NCI-H82 treated with DMSO at 0.1 percent for 48 hours (cell line): ENCODE measurements around the gene CYP27A1.

Source experiments
- DNase-seq: peaks from one replicate; lab custom pipeline; 2025; ENCODE audit not compliant: unreplicated experiment; lab: John Stamatoyannopoulos, UW

CYP27A1 gene

DNA sequence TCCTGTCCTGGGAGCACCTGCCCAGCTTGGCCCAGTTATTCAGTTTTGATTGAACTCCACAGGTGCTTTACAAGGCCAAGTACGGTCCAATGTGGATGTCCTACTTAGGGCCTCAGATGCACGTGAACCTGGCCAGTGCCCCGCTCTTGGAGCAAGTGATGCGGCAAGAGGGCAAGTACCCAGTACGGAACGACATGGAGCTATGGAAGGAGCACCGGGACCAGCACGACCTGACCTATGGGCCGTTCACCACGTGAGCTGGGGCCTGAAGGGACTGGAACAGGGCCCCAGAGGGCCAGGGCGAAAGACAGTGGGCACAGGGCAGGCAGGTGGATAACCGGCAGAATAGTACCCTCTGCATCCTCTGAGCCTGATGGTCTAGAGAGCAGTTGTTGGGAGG lies 27.6 kb downstream of the CYP27A1 start:
- DNase-seq, result no peak

DNA sequence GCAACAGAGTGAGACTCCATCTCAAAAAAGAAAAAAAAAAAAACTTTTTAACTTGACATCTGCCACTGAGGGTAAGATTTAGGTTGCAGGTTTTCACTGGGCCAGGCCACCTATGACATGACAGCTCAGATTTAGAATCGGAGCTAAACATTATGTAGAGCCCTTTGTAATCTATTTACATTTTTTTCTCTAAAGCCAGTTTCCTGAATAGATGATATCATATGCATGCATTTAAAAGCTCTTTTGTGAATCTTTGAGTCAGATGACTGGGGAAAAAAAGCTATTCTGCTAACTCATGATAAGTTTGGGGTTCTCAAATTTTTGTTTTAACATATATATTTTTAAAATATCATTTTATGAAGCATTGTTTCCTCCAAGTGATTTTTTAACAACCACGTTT lies 28.3 kb downstream of the CYP27A1 start:
- DNase-seq, result no peak

DNA sequence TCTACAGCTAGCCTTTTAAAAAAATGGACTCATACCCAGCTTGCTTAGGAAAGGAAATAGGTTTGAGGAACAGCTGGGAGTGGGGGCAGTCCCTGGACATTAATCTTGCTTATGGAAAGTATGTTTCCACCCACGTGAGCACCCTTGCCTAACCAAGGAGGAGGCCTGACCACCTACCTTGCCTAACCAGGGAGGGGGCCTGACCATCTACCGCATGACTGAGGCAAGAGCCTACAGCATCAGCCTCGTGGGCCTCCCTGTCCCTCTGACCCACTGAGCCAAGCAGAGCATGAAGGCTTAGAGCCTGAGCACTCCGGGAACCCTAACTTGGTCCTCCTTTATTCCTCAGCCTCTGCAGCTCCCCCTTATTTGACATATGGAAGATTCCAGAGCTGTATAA lies 29.4 kb downstream of the CYP27A1 start:
- no peak for DNase-seq

DNA sequence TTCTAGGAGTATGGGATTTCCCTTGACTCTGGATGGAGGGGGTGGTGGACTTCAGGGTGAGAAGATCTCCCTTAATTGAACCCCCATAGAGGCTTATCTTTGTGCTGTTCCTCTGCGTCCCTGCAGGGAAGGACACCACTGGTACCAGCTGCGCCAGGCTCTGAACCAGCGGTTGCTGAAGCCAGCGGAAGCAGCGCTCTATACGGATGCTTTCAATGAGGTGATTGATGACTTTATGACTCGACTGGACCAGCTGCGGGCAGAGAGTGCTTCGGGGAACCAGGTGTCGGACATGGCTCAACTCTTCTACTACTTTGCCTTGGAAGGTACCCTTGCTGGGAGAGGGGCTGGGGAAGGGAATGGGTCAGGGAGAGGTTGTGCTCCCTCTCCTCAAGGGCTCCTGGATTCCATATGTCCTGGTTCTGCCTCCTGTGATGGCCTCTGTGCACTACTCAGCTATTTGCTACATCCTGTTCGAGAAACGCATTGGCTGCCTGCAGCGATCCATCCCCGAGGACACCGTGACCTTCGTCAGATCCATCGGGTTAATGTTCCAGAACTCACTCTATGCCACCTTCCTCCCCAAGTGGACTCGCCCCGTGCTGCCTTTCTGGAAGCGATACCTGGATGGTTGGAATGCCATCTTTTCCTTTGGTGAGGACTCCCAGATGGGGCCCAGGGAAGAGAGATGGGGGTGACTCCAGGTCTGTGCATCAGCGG lies 30.3 kb downstream of the CYP27A1 start:
- DNase-seq, result no peak

DNA sequence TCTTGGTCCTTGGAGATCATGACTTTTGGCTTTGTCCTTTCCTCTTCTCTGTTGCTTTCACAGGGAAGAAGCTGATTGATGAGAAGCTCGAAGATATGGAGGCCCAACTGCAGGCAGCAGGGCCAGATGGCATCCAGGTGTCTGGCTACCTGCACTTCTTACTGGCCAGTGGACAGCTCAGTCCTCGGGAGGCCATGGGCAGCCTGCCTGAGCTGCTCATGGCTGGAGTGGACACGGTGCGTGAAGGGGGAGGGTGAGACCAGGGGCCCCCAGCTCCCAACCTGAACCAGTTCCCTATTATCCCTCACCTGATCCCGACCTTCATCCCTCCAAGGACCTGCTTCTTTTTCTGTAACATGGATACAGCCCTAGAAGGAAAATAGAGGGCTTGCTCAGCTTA lies 30.9 kb downstream of the CYP27A1 start:
- no peak for DNase-seq

DNA sequence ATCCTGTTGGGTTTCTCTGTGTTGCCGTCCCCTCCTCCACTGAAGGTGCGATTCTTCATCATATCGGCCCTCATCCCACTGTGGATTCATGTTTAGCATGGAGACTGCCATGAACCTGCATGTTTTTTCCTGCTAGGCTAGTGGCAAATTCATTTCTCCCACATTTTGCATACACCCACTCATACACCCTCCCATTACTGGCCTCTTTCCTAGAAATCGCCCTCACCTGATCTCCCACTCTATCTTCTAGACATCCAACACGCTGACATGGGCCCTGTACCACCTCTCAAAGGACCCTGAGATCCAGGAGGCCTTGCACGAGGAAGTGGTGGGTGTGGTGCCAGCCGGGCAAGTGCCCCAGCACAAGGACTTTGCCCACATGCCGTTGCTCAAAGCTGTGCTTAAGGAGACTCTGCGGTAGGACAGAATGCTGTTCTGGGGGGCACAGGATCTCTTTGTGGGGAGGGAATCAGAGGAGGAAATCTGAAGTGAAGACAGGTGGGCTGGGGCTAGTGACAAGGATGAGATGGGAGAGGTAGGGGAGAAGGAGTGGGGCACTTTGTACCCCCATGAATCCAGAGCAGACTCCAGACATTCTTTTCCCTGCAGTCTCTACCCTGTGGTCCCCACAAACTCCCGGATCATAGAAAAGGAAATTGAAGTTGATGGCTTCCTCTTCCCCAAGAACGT lies 32.0 kb downstream of the CYP27A1 start:
- no peak for DNase-seq

DNA sequence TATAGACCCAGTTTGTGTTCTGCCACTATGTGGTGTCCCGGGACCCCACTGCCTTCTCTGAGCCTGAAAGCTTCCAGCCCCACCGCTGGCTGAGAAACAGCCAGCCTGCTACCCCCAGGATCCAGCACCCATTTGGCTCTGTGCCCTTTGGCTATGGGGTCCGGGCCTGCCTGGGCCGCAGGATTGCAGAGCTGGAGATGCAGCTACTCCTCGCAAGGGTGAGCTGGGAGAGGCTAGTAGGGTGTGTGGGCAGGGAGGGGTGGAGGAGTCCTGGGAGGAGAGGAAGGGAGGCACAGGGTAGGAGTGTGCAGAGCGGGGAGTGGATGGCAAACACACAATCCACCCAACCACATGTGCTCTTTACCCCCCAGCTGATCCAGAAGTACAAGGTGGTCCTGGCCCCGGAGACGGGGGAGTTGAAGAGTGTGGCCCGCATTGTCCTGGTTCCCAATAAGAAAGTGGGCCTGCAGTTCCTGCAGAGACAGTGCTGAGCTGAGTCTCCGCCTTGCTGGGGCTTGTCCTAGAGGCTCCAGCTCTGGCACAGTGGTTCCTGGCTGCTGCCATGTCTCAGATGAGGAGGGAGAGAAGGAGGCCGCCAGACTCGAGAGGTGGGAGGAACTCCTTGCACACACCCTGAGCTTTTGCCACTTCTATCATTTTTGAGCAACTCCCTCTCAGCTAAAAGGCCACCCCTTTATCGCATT lies 32.7 kb downstream of the CYP27A1 start:
- DNase-seq, result no peak

DNA sequence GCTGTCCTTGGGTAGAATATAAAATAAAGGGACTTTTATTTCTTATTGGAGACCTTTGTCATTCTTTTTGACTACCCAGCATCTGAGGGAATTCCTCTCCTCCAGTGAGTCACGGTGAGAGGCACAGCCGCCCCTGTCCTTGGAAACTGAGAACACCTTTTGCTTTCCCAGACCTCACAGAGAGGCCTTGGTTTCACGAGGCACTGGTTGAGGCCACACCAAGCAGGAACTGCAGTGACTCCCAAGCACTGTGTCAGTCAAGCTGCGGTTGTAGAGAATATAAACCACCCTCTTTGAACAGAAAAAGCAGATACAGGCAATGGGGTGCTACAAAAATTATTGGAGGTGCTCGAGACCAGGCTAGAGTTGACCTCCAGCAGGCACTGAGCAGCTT lies 33.3 kb downstream of the CYP27A1 start:
- no peak for DNase-seq

DNA sequence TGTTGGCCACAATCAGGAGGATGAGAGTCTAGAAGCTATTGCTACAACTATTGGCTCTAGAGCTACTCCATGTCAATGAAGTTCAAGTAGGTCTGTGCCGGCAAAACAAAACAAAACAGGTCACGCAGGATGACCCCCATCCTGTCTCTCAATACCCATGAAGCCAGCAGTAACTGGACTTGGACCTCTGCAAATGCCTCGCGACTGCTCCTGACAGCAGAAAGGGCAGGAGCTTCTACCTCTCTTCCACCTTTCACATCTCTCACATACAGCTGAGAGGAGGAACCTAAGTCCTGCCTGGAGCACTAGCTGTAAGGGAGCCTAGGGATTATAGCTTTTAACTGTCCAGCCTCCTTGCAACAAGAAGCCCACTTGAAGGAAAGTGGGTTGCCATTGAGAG lies 33.7 kb downstream of the CYP27A1 start:
- no peak for DNase-seq

DNA sequence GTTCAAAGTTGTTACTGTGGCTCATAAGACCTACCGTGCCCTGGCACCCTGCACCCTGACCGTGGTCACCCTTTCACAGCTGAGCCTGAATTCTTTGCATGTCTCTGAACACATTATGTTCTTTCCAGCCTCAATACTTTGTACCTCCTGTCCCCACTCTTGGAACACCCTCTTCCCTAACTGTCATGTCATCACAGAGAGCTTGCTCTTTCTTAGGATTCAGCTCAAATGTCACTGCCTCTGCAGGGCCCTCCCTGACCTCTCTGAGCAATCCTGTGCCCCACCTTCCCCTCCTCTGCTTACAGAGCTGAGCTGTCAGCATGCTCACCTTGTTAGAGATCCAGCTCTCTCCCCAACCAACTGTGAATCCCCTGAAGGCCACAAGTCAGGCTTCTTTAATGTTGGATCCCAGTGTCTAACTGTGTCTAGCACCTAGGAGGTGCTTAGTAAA lies 34.6 kb downstream of the CYP27A1 start:
- no peak for DNase-seq

DNA sequence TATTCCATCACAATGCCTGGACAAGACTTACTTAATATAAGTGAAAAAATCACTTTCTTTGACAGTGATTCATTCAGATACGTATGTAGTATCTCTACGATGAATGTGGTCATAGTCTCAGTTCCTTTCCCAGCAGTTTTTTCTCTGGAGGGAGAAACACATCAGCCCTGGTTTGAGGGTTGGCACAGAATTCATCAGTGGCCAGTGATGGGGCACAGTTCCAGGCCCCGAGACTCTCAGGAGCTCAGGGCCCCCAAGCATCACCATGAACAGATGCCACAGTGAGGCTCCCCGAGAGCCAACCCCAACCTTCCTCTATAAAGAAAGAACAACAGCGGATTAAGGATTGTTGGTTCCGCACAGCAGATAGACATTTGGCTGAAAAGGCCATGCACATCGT lies 37.1 kb downstream of the CYP27A1 start:
- DNase-seq, result no peak

DNA sequence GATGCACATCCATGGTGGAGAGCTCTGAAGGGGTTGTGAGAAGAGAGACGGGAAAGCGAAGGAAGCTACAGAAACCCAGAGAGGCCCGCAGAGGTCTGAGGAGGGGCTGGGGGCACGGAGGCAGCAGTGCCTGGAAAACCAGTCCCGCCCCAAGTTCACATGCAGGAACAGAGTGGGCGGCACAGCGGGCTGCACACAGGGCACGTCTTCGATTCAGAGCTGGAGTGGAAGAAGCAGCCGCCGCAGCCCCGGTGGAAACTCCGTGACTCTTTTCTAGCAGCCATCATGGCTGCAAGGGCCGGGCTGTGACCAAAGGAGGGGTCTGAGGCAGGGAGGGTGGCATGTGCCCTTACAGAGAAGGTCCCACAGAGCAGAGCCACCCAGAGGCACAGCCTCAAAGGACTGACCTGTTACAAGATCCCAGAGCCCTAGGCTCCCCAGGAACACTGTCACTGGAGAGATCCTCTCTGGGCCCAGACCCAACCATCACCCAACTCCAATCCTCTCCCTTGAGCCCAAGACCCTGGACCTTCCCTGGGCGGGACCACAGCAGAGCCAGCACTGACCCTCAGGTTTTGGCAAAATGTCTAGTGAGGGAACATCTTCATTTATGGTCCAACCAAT lies 38.9 kb downstream of the CYP27A1 start:
- no peak for DNase-seq

DNA sequence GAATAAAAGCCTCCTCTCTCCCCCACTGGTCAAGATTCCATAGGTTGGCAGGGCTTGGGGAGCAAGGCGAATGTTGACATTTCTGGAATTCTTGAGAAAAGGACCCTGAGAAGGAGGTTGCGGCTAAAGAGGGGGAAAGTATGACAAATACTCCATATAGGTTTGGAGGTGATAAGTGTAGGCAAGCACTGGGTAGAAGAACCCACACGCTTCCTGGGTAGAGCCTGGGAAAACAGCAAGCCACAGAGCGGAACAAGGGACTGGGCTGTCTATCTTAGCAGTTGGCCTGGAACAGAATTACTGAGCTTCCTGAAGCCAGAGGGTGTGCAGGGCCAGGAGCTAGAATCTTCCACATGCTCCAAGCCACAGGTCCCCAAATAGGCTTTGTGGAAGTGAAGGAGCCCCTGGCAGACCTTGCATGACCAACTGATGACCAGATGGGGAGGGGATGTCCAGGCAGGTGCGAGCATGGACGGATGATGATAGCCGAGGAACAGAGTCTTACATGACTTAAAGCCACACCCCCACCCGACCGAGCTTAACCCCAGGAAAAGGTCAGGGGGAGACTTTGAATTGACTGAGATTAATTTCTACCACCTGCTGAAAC lies 39.8 kb downstream of the CYP27A1 start:
- DNase-seq, result no peak

DNA sequence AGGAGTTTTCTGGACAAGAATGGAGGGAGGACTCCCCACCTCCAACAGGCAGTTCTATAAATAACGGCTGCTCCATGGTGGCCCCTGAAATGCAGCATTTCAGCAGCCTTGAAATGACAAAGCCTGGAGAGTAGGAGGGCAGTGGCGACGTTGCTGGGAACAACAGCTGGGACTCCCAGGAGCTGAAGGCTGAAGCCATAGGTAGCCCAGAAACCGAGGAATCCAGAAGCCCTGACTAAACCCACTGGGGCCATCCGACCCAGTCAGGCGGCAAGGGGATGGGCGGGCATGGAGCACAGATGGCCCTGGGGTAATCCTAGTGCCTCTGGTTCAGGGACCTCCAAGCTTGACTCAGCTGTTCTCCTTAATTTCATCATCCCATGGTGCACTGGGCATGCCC lies 40.7 kb downstream of the CYP27A1 start:
- DNase-seq, result no peak

DNA sequence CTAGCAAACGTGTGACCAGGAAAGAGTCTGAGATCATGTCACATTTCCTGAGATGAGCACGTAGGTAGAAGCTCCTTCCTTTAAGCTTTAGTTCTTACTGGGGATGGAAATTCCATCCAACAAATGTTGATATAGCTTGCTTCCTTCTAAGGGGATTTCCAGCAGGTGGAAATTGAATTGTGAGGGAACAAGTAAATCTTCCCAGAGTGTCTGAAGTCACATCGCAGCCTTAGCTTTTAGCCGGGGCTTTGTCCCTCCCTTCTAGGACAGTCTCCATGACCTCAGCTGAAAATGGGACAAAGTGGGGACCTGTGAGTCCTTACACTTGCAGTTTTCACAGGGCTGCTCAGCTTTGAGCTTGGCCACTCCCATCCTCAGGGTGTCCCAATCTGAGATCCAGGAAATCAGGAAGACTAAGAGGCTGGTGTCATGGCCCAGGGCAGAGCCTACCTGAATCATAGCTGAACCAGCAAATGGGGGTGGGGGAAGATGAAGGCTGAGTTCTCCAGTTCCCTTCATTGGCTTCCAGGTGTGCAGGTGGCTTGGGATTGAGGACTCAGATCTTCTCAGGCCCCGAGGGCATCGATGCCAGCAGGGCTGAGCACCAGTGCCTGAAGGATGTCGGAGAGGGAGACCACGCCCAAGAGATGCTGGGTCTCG lies 41.4 kb downstream of the CYP27A1 start:
- no peak for DNase-seq

DNA sequence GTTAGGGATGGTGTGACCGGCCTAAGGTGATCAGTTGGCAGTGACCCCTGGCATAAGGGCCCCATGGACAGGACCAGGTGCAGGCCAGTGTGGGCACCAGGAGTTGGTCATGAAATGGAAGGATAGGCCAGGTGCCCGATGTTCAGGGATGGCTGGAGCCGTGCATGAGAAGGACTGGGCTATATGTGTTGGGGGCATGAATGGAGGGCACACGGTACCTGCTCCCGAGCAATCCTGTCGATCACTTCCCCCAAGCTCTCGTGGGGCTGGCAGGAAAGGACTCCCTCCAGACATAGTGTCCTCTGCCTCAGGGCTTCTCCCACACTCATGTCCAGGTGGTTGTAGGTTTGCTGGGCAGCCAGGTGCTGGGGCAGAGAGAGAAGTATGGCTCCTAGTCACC lies 42.1 kb downstream of the CYP27A1 start:
- DNase-seq, result no peak

DNA sequence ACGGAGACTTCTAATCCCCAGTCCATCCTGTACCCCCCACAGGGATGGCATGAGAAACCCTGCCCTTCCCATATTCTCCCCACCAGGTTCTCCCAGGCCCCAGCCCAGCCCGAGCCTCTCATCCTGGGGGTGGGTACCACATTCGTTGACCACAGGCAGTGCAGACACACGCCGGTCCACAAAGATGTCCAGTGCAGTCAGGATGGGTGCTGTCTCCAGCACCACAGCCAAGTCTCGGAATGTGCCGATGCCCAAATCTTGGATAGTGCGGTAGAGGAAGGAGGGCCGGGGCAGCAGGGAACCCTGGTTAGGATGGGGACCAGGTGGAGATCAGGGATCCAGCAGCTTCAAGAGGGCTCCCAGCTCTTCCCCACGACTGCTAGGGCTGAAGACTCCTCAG lies 44.8 kb downstream of the CYP27A1 start:
- DNase-seq, result no peak

DNA sequence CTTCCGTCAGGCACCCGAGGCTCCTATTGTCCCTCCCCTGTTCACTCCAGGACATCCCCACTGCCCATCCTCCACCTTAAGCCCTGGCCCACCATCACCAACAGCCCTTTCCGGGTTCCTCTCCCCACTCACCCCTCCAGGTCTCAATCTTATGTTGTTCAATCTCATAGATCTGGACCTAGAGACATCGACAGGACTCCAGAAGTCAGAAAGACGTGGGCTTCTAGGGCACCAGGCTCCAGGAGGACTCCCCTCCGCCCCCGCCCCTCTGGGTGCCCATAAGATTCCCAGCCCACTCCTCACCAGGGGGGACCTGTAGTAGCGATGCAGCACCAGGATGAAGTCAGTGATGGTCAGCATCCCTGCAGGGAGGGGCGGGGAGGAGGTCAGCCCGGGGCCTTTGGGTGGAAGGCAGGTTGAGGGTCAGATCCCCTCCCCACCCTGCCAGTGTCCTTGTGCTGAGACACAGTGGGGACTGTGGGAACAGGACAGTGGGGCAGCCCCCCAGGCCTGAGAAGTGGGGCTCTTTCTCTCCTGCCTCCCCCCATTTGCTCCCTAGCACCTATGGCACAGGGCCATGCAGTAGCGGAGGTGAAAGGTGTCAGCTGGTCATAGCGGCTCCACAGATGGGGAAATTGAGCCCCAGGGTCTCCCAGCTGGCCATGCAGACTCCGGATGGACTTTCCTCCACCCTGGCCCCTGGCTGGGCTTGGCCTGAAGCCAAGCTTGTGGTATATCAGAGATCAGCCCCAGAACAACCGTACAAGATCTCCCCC lies 45.9 kb downstream of the CYP27A1 start:
- no peak for DNase-seq

DNA sequence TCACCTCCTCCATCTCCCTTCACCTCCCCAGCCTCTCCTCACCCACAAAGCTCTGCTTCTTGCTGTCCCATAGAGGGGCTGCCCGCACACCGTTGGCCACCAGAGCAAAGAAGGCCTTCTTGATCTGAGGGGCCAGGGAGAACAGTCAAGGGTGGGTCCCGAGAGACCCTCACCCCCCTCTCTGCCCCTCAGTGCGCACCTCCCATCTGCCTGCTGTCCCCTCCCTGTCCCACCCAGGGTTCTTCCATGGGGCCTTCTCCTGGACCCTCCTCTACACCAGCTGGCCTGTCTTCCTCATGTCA lies 46.5 kb downstream of the CYP27A1 start:
- DNase-seq, result no peak

DNA sequence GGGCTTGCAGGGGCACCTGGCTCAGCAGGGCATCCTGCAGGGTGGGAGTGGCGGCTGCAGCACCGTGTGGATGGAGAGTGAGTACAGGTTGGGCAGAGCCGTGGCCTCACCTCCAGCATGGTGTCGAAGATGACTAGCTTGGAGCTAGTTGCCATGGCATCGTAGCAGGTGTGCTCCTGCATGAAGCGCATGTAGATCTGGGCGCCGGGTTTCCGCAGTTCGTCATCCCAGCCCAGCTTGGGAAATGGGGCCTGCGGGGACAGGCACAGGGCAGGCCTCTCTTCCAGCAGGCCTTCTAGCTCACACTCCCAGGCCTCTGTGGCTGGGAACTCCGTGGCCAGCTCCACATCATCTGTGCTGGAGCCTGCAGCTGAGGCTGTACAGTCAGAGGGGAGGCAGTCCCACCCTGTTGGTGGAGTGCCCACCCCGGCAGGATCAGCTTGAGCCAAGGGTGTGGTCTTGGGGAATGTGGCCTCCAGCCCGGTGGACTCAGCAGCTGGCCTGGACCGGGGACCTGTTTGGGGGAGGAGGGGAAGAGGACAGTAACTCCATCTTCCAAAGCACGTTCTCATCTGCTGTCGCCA lies 48.0 kb downstream of the CYP27A1 start:
- DNase-seq, result no peak
